Measurements from ENCODE around the gene SGCD.

SGCD gene

GRCh38 chr5:156513123-156513815 lies 186.3 kb downstream of the SGCD start:
- DNase-seq (no peak), ATAC-seq (replicated peaks) (no peak)
- H3K27ac Mint-ChIP-seq = no peak overlapping the region
- H3K27me3 Mint-ChIP-seq = no peaks in the 10 kb centered on the region
- H3K4me3 Mint-ChIP-seq = no peak overlapping the region
- H3K4me1 Mint-ChIP-seq = no peaks in the 10 kb centered on the region
- H3K36me3 Mint-ChIP-seq = no peaks in the 10 kb centered on the region
- peaks cover 7 to 9% of the 10 kb centered on the region in 2 donors for H3K9me3 Mint-ChIP-seq

GRCh38 chr5:156515121-156515520 lies 188.2 kb downstream of the SGCD start:
- H3K27me3 Mint-ChIP-seq = no peaks in the 10 kb centered on the region
- no peak overlapping the region for H3K4me3 Mint-ChIP-seq
- no peak overlapping the region for H3K27ac Mint-ChIP-seq
- ATAC-seq (replicated peaks) (no peak), DNase-seq (no peak)
- peaks cover 13 to 19% of the 10 kb centered on the region in 2 donors for H3K9me3 Mint-ChIP-seq
- H3K36me3 Mint-ChIP-seq = no peaks in the 10 kb centered on the region
- no peaks in the 10 kb centered on the region for H3K4me1 Mint-ChIP-seq

- no peaks in the 10 kb centered on the region for H3K27me3 Mint-ChIP-seq
- peaks cover 13 to 19% of the 10 kb centered on the region in 2 donors for H3K9me3 Mint-ChIP-seq
- no peak overlapping the region for H3K27ac Mint-ChIP-seq
- H3K4me3 Mint-ChIP-seq = no peak overlapping the region
- H3K4me1 Mint-ChIP-seq = no peaks in the 10 kb centered on the region
- no peaks in the 10 kb centered on the region for H3K36me3 Mint-ChIP-seq
- DNase-seq (no peak), ATAC-seq (replicated peaks) (no peak)
These were observed 188.9 kb downstream of the SGCD start for GRCh38 chr5:156515803-156516360.

DNA sequence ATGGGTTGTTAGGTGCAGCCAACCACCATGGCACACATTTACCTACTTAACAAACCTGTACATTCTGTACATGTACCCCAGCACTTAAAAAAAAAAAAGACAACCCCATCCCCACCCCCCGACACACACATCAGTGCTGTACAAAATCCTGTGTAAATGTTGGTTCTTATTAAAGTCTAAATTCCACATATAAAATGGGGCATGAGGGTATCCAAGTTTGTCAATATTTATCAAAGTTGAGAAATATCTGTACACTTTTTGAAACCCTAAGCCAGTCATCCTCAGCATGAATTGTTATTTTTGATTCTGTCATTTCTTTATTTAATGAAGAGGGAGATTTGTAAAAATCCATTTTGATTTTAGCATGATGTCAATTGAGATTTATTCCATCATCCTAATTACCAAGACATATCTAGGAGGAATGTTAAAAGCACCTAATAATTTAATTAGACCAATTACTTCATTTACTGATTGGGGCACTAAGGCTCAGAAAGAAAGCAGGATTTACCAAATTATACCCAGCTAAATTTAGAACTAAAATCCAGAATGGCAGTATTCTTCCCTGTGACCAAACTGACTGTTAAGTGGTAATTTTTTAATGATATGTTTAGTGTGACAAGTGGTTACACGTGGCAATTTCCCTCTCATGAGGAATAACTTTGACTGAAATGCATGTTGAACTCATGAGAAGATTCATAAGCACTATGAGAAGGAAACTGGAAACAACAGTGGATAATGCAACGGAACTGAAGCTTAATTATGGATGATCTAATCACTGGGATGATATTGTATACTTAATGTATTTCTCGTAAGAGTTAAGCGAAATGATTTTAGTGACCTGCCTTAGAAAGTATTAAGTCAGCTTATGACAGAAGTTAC lies 195.9 kb downstream of the SGCD start:
- Mint-ChIP-seq H3K9me3 (peaks cover 13 to 15% of the 10 kb centered on the region in 2 donors), H3K27ac (no peak overlapping the region), H3K36me3 (no peaks in the 10 kb centered on the region), H3K4me3 (no peak overlapping the region), H3K27me3 (no peaks in the 10 kb centered on the region), H3K4me1 (no peaks in the 10 kb centered on the region)
- DNase-seq (no peak), ATAC-seq (replicated peaks) (no peak)

DNA sequence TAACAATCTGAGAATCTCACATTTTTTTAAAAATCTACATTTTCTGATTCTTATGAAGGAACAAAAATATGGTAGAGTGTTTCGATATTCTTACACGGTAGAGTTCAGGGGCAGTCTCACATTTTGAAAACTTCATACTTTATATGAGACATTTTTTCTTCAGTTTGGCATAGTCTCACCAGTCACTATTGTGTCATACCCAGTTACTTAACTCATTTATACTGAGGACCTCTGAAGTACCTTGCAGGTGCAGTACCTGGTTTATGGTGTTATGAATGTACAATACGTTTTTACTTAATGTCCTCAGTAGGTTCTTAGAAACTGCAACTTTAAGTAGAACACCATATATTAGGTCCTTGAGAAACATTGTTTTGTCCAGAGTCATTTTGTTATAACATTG lies 196.6 kb downstream of the SGCD start:
- Mint-ChIP-seq H3K27ac (no peak overlapping the region), H3K36me3 (no peaks in the 10 kb centered on the region), H3K27me3 (no peaks in the 10 kb centered on the region), H3K4me3 (no peak overlapping the region), H3K4me1 (no peaks in the 10 kb centered on the region), H3K9me3 (peaks cover 9 to 10% of the 10 kb centered on the region in 2 donors)
- ATAC-seq (replicated peaks) = no peak
- no peak for DNase-seq

GRCh38 chr5:156526081-156526925 lies 199.3 kb downstream of the SGCD start:
- no peak for DNase-seq
- no peak for ATAC-seq (replicated peaks)
- no peak overlapping the region for H3K4me3 Mint-ChIP-seq

GRCh38 chr5:156527611-156528010 lies 200.6 kb downstream of the SGCD start:
- H3K27ac Mint-ChIP-seq = no peak overlapping the region
- H3K9me3 Mint-ChIP-seq = peaks cover 0 to 3% of the 10 kb centered on the region in 2 donors
- H3K36me3 Mint-ChIP-seq = no peaks in the 10 kb centered on the region
- H3K27me3 Mint-ChIP-seq = no peaks in the 10 kb centered on the region
- no peak for DNase-seq
- ATAC-seq (replicated peaks) = no peak
- H3K4me3 Mint-ChIP-seq = no peak overlapping the region
- no peaks in the 10 kb centered on the region for H3K4me1 Mint-ChIP-seq

More at GRCh38 chr5:156526081-156526925, 199.3 kb downstream of the SGCD start:
- H3K9me3 Mint-ChIP-seq = peaks cover 3% of the 10 kb centered on the region in 2 donors
- H3K27me3 Mint-ChIP-seq = no peaks in the 10 kb centered on the region
- H3K4me1 Mint-ChIP-seq = no peaks in the 10 kb centered on the region
- no peak overlapping the region for H3K27ac Mint-ChIP-seq
- H3K36me3 Mint-ChIP-seq = no peaks in the 10 kb centered on the region

GRCh38 chr5:156528673-156529072 lies 201.7 kb downstream of the SGCD start:
- no peak overlapping the region for H3K4me3 Mint-ChIP-seq
- H3K27ac Mint-ChIP-seq = no peak overlapping the region
- peaks cover 0 to 3% of the 10 kb centered on the region in 2 donors for H3K9me3 Mint-ChIP-seq
- H3K36me3 Mint-ChIP-seq = no peaks in the 10 kb centered on the region
- DNase-seq (no peak), ATAC-seq (replicated peaks) (no peak)
- H3K4me1 Mint-ChIP-seq = no peaks in the 10 kb centered on the region
- no peaks in the 10 kb centered on the region for H3K27me3 Mint-ChIP-seq

- Mint-ChIP-seq H3K9me3 (peaks cover 0 to 3% of the 10 kb centered on the region in 2 donors), H3K27ac (no peak overlapping the region), H3K36me3 (no peaks in the 10 kb centered on the region), H3K4me1 (no peaks in the 10 kb centered on the region), H3K4me3 (no peak overlapping the region), H3K27me3 (no peaks in the 10 kb centered on the region)
- no peak for DNase-seq
- no peak for ATAC-seq (replicated peaks)
These were observed 202.9 kb downstream of the SGCD start for GRCh38 chr5:156529892-156530291.

DNA sequence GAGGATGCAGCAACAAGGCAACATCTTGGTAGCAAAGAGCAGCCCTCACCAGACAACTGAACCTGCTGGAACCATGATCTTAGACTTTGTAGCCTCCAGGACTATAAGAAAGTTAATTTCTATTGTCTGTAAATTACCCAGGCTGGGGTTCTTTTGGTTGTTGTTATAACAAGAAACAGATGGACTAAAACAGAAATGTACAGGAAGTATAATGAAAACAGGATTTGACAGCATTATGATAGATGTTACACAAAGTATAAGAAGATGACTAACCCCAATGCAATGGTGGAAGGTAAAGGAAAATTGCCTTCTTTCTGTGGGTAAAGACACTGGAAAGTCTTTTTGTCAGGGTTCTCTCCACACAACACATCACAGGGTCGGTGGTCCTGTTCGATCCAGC lies 204.2 kb downstream of the SGCD start:
- Mint-ChIP-seq H3K4me1 (no peaks in the 10 kb centered on the region), H3K27ac (no peak overlapping the region), H3K27me3 (no peaks in the 10 kb centered on the region), H3K4me3 (no peak overlapping the region), H3K36me3 (no peaks in the 10 kb centered on the region), H3K9me3 (peaks cover 0 to 1% of the 10 kb centered on the region in 2 donors)
- ATAC-seq (replicated peaks) = no peak
- DNase-seq = no peak

DNA sequence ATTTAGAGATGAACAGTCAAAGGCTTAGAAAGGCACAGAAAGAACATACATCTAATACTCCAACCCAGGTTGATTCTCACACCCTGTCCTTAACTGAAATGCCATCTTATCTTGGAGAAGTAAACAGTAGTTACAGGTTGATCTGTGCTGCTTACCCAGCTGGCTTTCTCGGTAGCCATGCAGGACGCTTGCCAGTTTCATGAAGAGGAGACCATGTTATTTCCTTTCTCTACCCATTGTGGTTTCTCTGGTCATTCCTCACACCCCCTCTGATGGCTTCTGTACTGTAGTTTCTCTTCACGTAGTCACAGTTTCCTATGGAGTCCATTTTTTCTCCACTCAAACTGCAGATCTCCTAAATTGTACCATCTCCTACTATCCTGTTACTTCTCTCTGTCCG lies 206.0 kb downstream of the SGCD start:
- ATAC-seq (replicated peaks) = no peak
- H3K36me3 Mint-ChIP-seq = no peaks in the 10 kb centered on the region
- H3K9me3 Mint-ChIP-seq = peaks cover 0 to 1% of the 10 kb centered on the region in 2 donors
- DNase-seq = no peak
- no peak overlapping the region for H3K4me3 Mint-ChIP-seq
- no peaks in the 10 kb centered on the region for H3K27me3 Mint-ChIP-seq
- no peak overlapping the region for H3K27ac Mint-ChIP-seq
- H3K4me1 Mint-ChIP-seq = no peaks in the 10 kb centered on the region

- no peaks in the 10 kb centered on the region for H3K36me3 Mint-ChIP-seq
- H3K4me3 Mint-ChIP-seq = no peak overlapping the region
- no peak for DNase-seq
- no peaks in the 10 kb centered on the region for H3K4me1 Mint-ChIP-seq
- H3K9me3 Mint-ChIP-seq = peaks cover 0 to 1% of the 10 kb centered on the region in 2 donors
- no peaks in the 10 kb centered on the region for H3K27me3 Mint-ChIP-seq
- ATAC-seq (replicated peaks) = no peak
- H3K27ac Mint-ChIP-seq = no peak overlapping the region
These were observed 207.1 kb downstream of the SGCD start for GRCh38 chr5:156534085-156534484.

DNA sequence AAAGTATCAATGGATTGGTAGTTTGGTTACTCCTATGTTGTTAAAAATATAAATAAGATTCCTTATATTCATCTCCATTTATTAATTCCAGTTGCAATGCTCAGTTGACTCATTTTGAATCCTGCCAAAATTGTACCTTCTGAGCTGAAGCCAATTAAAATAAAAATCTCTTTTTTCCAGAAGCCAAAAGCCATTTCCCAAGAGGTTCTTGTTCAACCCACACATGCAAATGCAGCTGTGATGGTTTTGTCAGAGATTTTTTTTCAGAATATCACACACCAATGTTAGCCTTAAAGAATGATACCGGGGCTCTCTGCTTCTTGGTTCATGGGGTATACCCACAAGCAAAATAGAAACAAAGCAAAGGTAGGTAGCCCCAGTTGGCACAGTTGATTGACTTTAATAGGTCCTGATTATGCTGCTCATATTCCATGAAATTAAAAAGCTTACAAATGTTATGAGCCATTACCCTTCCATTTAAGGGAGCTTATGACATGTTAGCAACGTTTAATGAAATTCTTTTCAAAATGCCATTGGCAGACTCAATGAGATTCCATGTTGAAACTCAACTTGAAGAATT lies 208.0 kb downstream of the SGCD start:
- Mint-ChIP-seq H3K4me1 (no peaks in the 10 kb centered on the region), H3K4me3 (no peak overlapping the region), H3K36me3 (no peaks in the 10 kb centered on the region), H3K27ac (no peak overlapping the region), H3K27me3 (no peaks in the 10 kb centered on the region), H3K9me3 (no peaks in the 10 kb centered on the region)
- no peak for ATAC-seq (replicated peaks)
- DNase-seq = no peak

GRCh38 chr5:156540491-156540890 lies 213.5 kb downstream of the SGCD start:
- Mint-ChIP-seq H3K4me1 (no peaks in the 10 kb centered on the region), H3K27ac (no peak overlapping the region), H3K9me3 (no peaks in the 10 kb centered on the region), H3K36me3 (no peaks in the 10 kb centered on the region), H3K4me3 (no peak overlapping the region), H3K27me3 (no peaks in the 10 kb centered on the region)
- no peak for ATAC-seq (replicated peaks)
- DNase-seq = no peak
